Endothelial cell of umbilical vein (primary cell): ENCODE results near the gene RTP3. TPM values are rescaled to one million over a fixed set of nuclear protein-coding genes. Genes with fewer than 3 reads are reported as not detected.

Experiments
- BruUV-seq: library from RNA; stranded (reverse); fragments of 400-500 nt; replicated peaks from 2 replicates; lab custom pipeline; 2021; lab: Mats Ljungman, UMichigan
- CTCF ChIA-PET: fragments of 300-600, 350-600 bp; sonication (Branson Sonifier 250); formaldehyde crosslinking; loops from one replicate; lab custom pipeline; 2021; ENCODE audit warnings: antibody characterized with exemption, inconsistent platforms; lab: Charles Lee
- POLR2A ChIA-PET: fragments of 300-600, 350-600 bp; sonication (Branson Sonifier 250); formaldehyde crosslinking; loops from one replicate; lab custom pipeline; 2021; ENCODE audit warnings: antibody characterized with exemption, inconsistent platforms; lab: Charles Lee
- DNase-seq: peaks from one replicate; pipeline ENCODE4 v3.0.0-alpha.2; 2011; ENCODE audit warnings: low read depth, low spot score
- FAIRE-seq: peaks from 2 replicates; lab custom pipeline; 2011; peaks lifted over from hg19 to GRCh38; lab: Jason Lieb, UNC
- H2AFZ ChIP-seq: 2 replicates; pipeline ENCODE4 v1.6.0; 2012; ENCODE audit warnings: low read depth, low read length, control low read depth, inconsistent platforms
- H3K27ac ChIP-seq: 2 replicates; pipeline ENCODE4 v1.5.1; 2011; ENCODE audit warnings: low read depth, mild to moderate bottlenecking, control low read depth, low read length, moderate library complexity; ENCODE audit not compliant: insufficient read depth
- H3K27me3 ChIP-seq, 2 experiments: 2 replicates each; pipeline versions ENCODE4 v1.6.0 to v1.6.1; 2011; ENCODE audit warnings: low read length in 2 of 2, mixed read lengths in 1 of 2; ENCODE audit not compliant: control insufficient read depth in 2 of 2, insufficient read depth in 2 of 2
- H3K36me3 ChIP-seq, 2 experiments: 2 replicates in 1 of 2; 3 replicates in 1 of 2; pipeline ENCODE4 v1.5.1; 2011; ENCODE audit warnings: low read length in 2 of 2, mild to moderate bottlenecking in 1 of 2, moderate library complexity in 1 of 2; ENCODE audit not compliant: control insufficient read depth in 2 of 2, insufficient read depth in 2 of 2; ENCODE audit errors: extremely low read depth in 1 of 2
- H3K4me1 ChIP-seq: 3 replicates; pipeline ENCODE4 v1.5.1; 2011; ENCODE audit warnings: mild to moderate bottlenecking, low read length; ENCODE audit not compliant: control insufficient read depth, insufficient read depth; ENCODE audit errors: extremely low read depth
- H3K4me2 ChIP-seq: 2 replicates; pipeline ENCODE4 v1.6.1; 2011; ENCODE audit warnings: low read length, control low read depth, mixed read lengths; ENCODE audit not compliant: insufficient read depth
- H3K4me3 ChIP-seq, 3 experiments: fragments of 200-600 bp in 1 of 3; sonication (generic), shearing (Covaris generic) in 1 of 3; replicated peaks in 1 of 3; 2 replicates each; pipeline ENCODE4 v1.5.1; 2011 to 2016; ENCODE audit warnings: control low read depth in 3 of 3, low read length in 3 of 3, mild to moderate bottlenecking in 2 of 3, inconsistent platforms in 1 of 3, low read depth in 1 of 3, moderate library complexity in 1 of 3; ENCODE audit not compliant: insufficient read depth in 1 of 3
- H3K79me2 ChIP-seq: 2 replicates; pipeline ENCODE4 v1.6.0; 2012; ENCODE audit warnings: low read length, inconsistent platforms; ENCODE audit not compliant: control insufficient read depth, insufficient read depth
- H3K9ac ChIP-seq: replicated peaks from 2 replicates; pipeline ENCODE3; 2011; ENCODE audit warnings: low read length, control low read depth; ENCODE audit not compliant: insufficient read depth; ENCODE audit errors: extremely low read depth
- H3K9me1 ChIP-seq: replicated peaks from 3 replicates; pipeline ENCODE4 v1.6.0; 2011; ENCODE audit warnings: mild to moderate bottlenecking, low read length; ENCODE audit not compliant: control insufficient read depth, insufficient read depth; ENCODE audit errors: extremely low read depth
- H3K9me3 ChIP-seq: replicated peaks from 2 replicates; pipeline ENCODE4 v1.5.1; 2012; ENCODE audit warnings: low read length, inconsistent platforms; ENCODE audit not compliant: control insufficient read depth, insufficient read depth
- H4K20me1 ChIP-seq: replicated peaks from 2 replicates; pipeline ENCODE3; 2011; ENCODE audit warnings: mild to moderate bottlenecking, low read length; ENCODE audit not compliant: control insufficient read depth, insufficient read depth; ENCODE audit errors: extremely low read depth
- EZH2 ChIP-seq: IDR thresholded peaks from 2 replicates; pipeline ENCODE4 v1.6.1; 2012; ENCODE audit warnings: borderline replicate concordance, low read depth, mild to moderate bottlenecking, moderate library complexity, low read length, inconsistent platforms; ENCODE audit not compliant: severe bottlenecking
- FOS ChIP-seq: IDR thresholded peaks from 2 replicates; pipeline ENCODE4 v1.6.1; 2011; ENCODE audit warnings: mild to moderate bottlenecking, low read length, moderate library complexity, borderline replicate concordance; ENCODE audit not compliant: insufficient read depth
- GATA2 ChIP-seq: IDR thresholded peaks from 2 replicates; pipeline ENCODE4 v1.7.0; 2011; ENCODE audit warnings: low read depth, mild to moderate bottlenecking, moderate library complexity, mixed read lengths, low read length; ENCODE audit not compliant: insufficient read length, insufficient read depth
- JUN ChIP-seq: IDR thresholded peaks from 2 replicates; pipeline ENCODE4 v1.6.1; 2011; ENCODE audit warnings: borderline replicate concordance, low read depth; ENCODE audit not compliant: insufficient read length, insufficient read depth
- MYC ChIP-seq: IDR thresholded peaks from one replicate; pipeline ENCODE4 v1.6.1; 2011; ENCODE audit warnings: mild to moderate bottlenecking, low read depth, low read length
- POLR2A ChIP-seq: IDR thresholded peaks from 2 replicates; pipeline ENCODE4 v1.6.1; 2012; ENCODE audit warnings: low read depth, mild to moderate bottlenecking, control low read depth, low read length
- POLR2AphosphoS5 ChIP-seq: IDR thresholded peaks from 2 replicates; pipeline ENCODE4 v1.6.1; 2012; ENCODE audit warnings: low read depth, mild to moderate bottlenecking, control low read depth, low read length, moderate library complexity; ENCODE audit not compliant: insufficient read depth
- dilution Hi-C: fragments of 300-500 bp; cut with MboI; formaldehyde crosslinking; loops from one replicate; pipeline ENCODE4 v1.15.0; 2019; ENCODE audit warnings: low sequenced_read_pairs; ENCODE audit not compliant: extremely low pct_ligation_motif_present
- intact Hi-C: fragments of 100-400 bp; cut with micrococcal nuclease; formaldehyde crosslinking; loops from one replicate; pipeline ENCODE4 v1.10.0; 2022
- polyA plus RNA-seq, 4 experiments: library from polyadenylated mRNA; depleted of rRNA in 3 of 4; stranded (reverse) in 3 of 4; unstranded in 1 of 4; fragments of >200 nt; gene quantifications; 2 replicates each; pipeline versions ENCODE4 v1.2.1 to v1.2.3, GENCODE V29; 2011 to 2012; ENCODE audit warnings: missing spikeins in 1 of 4
- total RNA-seq: library from RNA; stranded (reverse); gene quantifications from 2 replicates; pipeline ENCODE4 v1.2.3, GENCODE V29; 2021
- TF ChIP-seq, protein P1 (sequence below), 2 donors: IDR thresholded peaks; 1 replicate in 1 of 2; 2 replicates in 1 of 2; pipeline ENCODE4 v1.5.1; 2011; ENCODE audit warnings: low read length in 2 of 2, mild to moderate bottlenecking in 2 of 2, moderate library complexity in 2 of 2, control low read depth in 1 of 2, inconsistent platforms in 1 of 2, low read depth in 1 of 2; ENCODE audit not compliant: insufficient read depth in 1 of 2; ENCODE audit errors: extremely low read depth in 1 of 2
- TF ChIP-seq, protein P2 (sequence below): IDR thresholded peaks from 2 replicates; pipeline ENCODE4 v1.6.1; 2011; ENCODE audit not compliant: insufficient read depth, insufficient read length

Gene RTP3
- total and polyA plus RNA-seq, 2 donors (not counting 3 experiments of a cell fraction or from before 2014, with no cell fraction given): 0.06 TPM; not detected in 1

DNA sequence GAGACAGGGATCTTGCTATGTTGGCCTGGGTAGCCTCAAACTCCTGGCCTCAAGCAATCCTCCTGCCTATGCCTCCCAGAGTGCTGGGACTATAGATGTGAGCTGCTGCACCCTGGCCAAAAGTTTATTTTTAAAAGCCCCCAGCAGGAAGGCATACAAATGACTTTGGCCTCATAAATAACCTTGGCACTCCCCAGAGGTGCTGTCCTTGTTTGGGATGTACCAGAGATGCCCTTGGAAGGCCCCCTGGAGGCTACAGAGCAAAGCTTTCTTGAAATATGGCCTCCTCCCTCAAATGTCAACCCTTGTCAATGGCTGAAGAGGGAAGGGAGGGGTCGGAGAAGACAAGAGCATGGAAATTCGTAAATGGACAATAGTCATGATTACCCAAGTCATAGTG is 14.0 kb upstream of the RTP3 start:
- ChIA-PET POLR2A (no interaction called here), CTCF (interaction anchor here (0.8 to 3.2 kb wide), 5 partner anchors 13 to 146 kb away, joined by 4 to 17 read pairs (median 5); no protein-coding TSS in a partner anchor)
- no peak overlapping the region for H3K27ac ChIP-seq
- no TSS peak for BruUV-seq
- no peak overlapping the region for H3K9ac ChIP-seq
- peaks cover 0 to 2% of the 10 kb centered on the region in 2 experiments for H3K27me3 ChIP-seq
- TF ChIP-seq, protein P1, sequence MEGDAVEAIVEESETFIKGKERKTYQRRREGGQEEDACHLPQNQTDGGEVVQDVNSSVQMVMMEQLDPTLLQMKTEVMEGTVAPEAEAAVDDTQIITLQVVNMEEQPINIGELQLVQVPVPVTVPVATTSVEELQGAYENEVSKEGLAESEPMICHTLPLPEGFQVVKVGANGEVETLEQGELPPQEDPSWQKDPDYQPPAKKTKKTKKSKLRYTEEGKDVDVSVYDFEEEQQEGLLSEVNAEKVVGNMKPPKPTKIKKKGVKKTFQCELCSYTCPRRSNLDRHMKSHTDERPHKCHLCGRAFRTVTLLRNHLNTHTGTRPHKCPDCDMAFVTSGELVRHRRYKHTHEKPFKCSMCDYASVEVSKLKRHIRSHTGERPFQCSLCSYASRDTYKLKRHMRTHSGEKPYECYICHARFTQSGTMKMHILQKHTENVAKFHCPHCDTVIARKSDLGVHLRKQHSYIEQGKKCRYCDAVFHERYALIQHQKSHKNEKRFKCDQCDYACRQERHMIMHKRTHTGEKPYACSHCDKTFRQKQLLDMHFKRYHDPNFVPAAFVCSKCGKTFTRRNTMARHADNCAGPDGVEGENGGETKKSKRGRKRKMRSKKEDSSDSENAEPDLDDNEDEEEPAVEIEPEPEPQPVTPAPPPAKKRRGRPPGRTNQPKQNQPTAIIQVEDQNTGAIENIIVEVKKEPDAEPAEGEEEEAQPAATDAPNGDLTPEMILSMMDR (IDR thresholded peaks at IDR 0.05; ENCODE audit: extremely low read depth in 1 of 2, insufficient read depth in 1 of 2, low read depth in 1 of 2, low read length in 2 of 2): no peak
- intact Hi-C loops (loop anchor here (10.0 kb wide), 1 partner anchor 411 kb away; no protein-coding TSS in a partner anchor), dilution Hi-C loops (no loop called here)
- no peaks in the 10 kb centered on the region for H3K9me1 ChIP-seq
- no peaks in the 10 kb centered on the region for H3K79me2 ChIP-seq
- no peaks in the 10 kb centered on the region for H3K36me3 ChIP-seq
- no peak overlapping the region for H3K4me2 ChIP-seq
- no peaks in the 10 kb centered on the region for H4K20me1 ChIP-seq
- peaks cover under 1% of the 10 kb centered on the region for H3K4me1 ChIP-seq
- peak; percentile 12 for FAIRE-seq
- DNase-seq: no peak
- no peak overlapping the region for H2AFZ ChIP-seq
- no peak overlapping the region for H3K4me3 ChIP-seq
- no peaks in the 10 kb centered on the region for H3K9me3 ChIP-seq

DNA sequence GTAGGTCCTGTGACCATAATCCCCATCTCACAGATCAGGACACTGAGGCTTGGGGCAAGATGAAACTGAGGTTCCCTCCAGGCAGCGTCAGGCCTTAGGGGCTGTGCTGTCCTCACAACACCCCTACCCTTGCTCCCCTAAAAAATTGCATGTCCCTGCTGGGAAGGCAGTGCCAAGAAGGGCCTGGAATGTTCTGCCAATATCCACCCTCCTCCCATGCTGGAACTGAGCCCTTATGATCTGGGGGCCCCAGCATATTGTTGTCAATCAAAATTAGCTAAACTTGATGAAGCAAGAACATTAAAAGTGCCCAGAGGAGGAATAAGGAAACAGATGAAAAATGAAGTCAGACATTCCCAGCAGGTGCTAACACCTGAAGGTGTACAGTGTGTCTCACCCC is 13.4 kb upstream of the RTP3 start:
- H4K20me1 ChIP-seq: no peaks in the 10 kb centered on the region
- H3K27ac ChIP-seq: no peak overlapping the region
- H3K9me1 ChIP-seq: no peaks in the 10 kb centered on the region
- H3K79me2 ChIP-seq: no peaks in the 10 kb centered on the region
- dilution Hi-C loops (no loop called here), intact Hi-C loops (loop anchor here (10.0 kb wide), 1 partner anchor 410 kb away; no protein-coding TSS in a partner anchor)
- BruUV-seq: no TSS peak
- H2AFZ ChIP-seq: no peak overlapping the region
- no peak overlapping the region for H3K4me3 ChIP-seq
- ChIA-PET POLR2A (no interaction called here), CTCF (interaction anchor here (2.0 to 3.2 kb wide), 2 partner anchors 73 to 145 kb away, joined by 10 to 17 read pairs; no protein-coding TSS in a partner anchor)
- H3K9me3 ChIP-seq: no peaks in the 10 kb centered on the region
- H3K4me2 ChIP-seq: no peak overlapping the region
- no peak overlapping the region for H3K9ac ChIP-seq
- DNase-seq (no peak), FAIRE-seq (no peak)
- peaks cover 2% of the 10 kb centered on the region for H3K4me1 ChIP-seq
- no peak for TF ChIP-seq FOS
- no peak for TF ChIP-seq EZH2
- TF ChIP-seq, protein P2, sequence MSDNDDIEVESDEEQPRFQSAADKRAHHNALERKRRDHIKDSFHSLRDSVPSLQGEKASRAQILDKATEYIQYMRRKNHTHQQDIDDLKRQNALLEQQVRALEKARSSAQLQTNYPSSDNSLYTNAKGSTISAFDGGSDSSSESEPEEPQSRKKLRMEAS: no peak
- TF ChIP-seq, protein P1 (IDR thresholded peaks at IDR 0.05; ENCODE audit: extremely low read depth in 1 of 2, insufficient read depth in 1 of 2, low read depth in 1 of 2, low read length in 2 of 2): no peak
- no peak for TF ChIP-seq GATA2
- no peak for TF ChIP-seq POLR2AphosphoS5
- TF ChIP-seq MYC: no peak
- TF ChIP-seq JUN: no peak
- TF ChIP-seq POLR2A: no peak
- H3K27me3 ChIP-seq: peaks cover 0 to 2% of the 10 kb centered on the region in 2 experiments
- no peaks in the 10 kb centered on the region for H3K36me3 ChIP-seq
